Spleen (tissue), 11 donors: ENCODE results near the gene CFAP69. TPM values are rescaled to one million over a fixed set of nuclear protein-coding genes. Genes with fewer than 3 reads are reported as not detected.

Source experiments
- DNase-seq: peaks from one replicate; pipeline ENCODE4 v3.0.0-alpha.2; 2020
- H3K27ac ChIP-seq, 8 donors: fragments of 200-600 bp; sonication (generic) in 7 of 8; 1 replicate in 4 of 8; 2 replicates in 4 of 8; pipeline versions ENCODE4 v1.5.0 to v1.8.0; 2016 to 2021; ENCODE audit warnings: inconsistent platforms in 4 of 8, mild to moderate bottlenecking in 4 of 8, moderate library complexity in 1 of 8
- H3K27me3 ChIP-seq, 7 donors: fragments of 200-600 bp; sonication (generic) in 6 of 7; replicated peaks in 1 of 7; 1 replicate in 4 of 7; 2 replicates in 3 of 7; pipeline versions ENCODE4 v1.5.0 to v1.8.0; 2016 to 2021; ENCODE audit warnings: inconsistent platforms in 3 of 7, mild to moderate bottlenecking in 1 of 7
- H3K36me3 ChIP-seq, 6 donors: fragments of 200-600 bp; sonication (generic) in 5 of 6; 1 replicate in 4 of 6; 2 replicates in 2 of 6; pipeline versions ENCODE4 v1.5.0 to v1.8.0; 2016 to 2021; ENCODE audit warnings: inconsistent platforms in 2 of 6
- H3K4me1 ChIP-seq, 6 donors: fragments of 200-600 bp; sonication (generic) in 5 of 6; 1 replicate in 3 of 6; 2 replicates in 3 of 6; pipeline versions ENCODE4 v1.5.0 to v1.8.0; 2016 to 2021; ENCODE audit warnings: inconsistent platforms in 3 of 6
- H3K4me3 ChIP-seq, 8 donors: fragments of 200-600 bp; sonication (generic) in 7 of 8; 1 replicate in 4 of 8; 2 replicates in 4 of 8; pipeline versions ENCODE4 v1.5.0 to v1.8.0; 2016 to 2021; ENCODE audit warnings: inconsistent platforms in 4 of 8, mild to moderate bottlenecking in 4 of 8, moderate library complexity in 2 of 8
- H3K9me3 ChIP-seq, 8 donors: fragments of 200-600 bp; sonication (generic) in 7 of 8; 1 replicate in 4 of 8; 2 replicates in 4 of 8; pipeline versions ENCODE4 v1.5.0 to v1.8.0; 2016 to 2021; ENCODE audit warnings: inconsistent platforms in 4 of 8
- POLR2A ChIP-seq, 3 donors: fragments of 450-650 bp; IDR thresholded peaks; one replicate each; pipeline ENCODE4 v1.5.1; 2017; ENCODE audit warnings: antibody characterized with exemption in 3 of 3, mild to moderate bottlenecking in 1 of 3
- POLR2AphosphoS5 ChIP-seq, 3 donors: sonication (generic); formaldehyde crosslinking; IDR thresholded peaks; one replicate each; pipeline ENCODE4 v1.5.1; 2017; ENCODE audit warnings: antibody characterized with exemption in 3 of 3
- WGBS, 5 donors: extraction: QIAGEN DNeasy Blood & Tissue Kit in 3 of 5; methylation state at CpG; one replicate each; pipeline versions ENCODE4 v1.1.5 to v1.1.7; 2013 to 2018; 5-methylcytosine and 5-hydroxymethylcytosine counted together
- intact Hi-C: fragments of 100-400 bp; cut with DNase I; formaldehyde crosslinking; loops from one replicate; pipeline ENCODE4 v1.15.0; 2023; ENCODE audit warnings: low total_unique reads
- polyA plus RNA-seq, 3 donors: library from polyadenylated mRNA; stranded (reverse); fragments of 200-250 nt; gene quantifications; one replicate each; pipeline ENCODE4 v1.2.1, GENCODE V29; 2013
- total RNA-seq, 7 donors: library from RNA; depleted of rRNA in 3 of 7; stranded (reverse); fragments of >200 nt in 3 of 7; fragmentation: NEBNext Ultra II Directional in 4 of 7; extraction: Animal tissue kit (Norgen Biotek cat#: 25700) in 4 of 7; gene quantifications; one replicate each; pipeline versions ENCODE4 v1.1.0 to v1.2.1, GENCODE V29; 2016 to 2021
- TF ChIP-seq, protein P1 (sequence below), 11 experiments: fragments of 200-600 bp in 7 of 11; fragments of 450-650 bp in 4 of 11; sonication (generic) in 4 of 11; IDR thresholded peaks in 8 of 11; conservative IDR thresholded peaks in 3 of 11; 1 replicate in 7 of 11; 2 replicates in 4 of 11; pipeline versions ENCODE4 v1.4.0 to v1.8.0; 2016 to 2021; ENCODE audit warnings: antibody characterized with exemption in 11 of 11, inconsistent platforms in 4 of 11, mild to moderate bottlenecking in 1 of 11
- donor health status: healthy with polysubstance abuse.
- donor health status: DM: no; HTN: no; CAD: no; lungs with moderate emphysema.
- donor health status: DM: no; HTN: no; CAD: no.
- donor health status: Bipolar disorder and iron deficiency.
- donor health status: healthy.
- donor health status: DM: no; HTN: no; CAD: no.
- donor health status: DM: yes; HTN: yes; CAD: no.

CFAP69 gene
- total and polyA plus RNA-seq, 10 donors: 1.0 to 15.8 (median 7.4) TPM

DNA sequence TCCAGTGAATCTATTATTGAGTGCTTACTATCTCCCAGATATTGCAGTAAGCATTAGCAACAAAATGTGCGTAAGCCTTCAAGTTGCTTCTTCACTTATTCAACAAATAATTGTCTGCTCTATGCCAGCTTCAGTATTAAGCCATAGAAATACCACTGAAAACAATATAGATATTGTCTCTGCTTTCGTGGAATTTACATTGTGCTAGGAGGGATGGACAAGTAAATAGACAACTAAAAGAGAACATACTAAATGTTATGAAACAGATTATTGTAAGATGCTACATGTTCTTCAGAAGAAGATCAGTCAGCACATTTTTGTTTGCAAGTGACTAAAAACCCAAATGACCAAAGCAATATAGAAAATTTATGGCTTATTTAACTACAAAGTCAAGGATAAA, 27.3 kb downstream of the CFAP69 start:
- Histone ChIP-seq H3K9me3 (no peaks in the 10 kb centered on the region), H3K27ac (no peak overlapping the region)
- 83 to 97% (median 88%) methylated on average over 2 of the region's 2 CpGs for WGBS, 5 donors

DNA sequence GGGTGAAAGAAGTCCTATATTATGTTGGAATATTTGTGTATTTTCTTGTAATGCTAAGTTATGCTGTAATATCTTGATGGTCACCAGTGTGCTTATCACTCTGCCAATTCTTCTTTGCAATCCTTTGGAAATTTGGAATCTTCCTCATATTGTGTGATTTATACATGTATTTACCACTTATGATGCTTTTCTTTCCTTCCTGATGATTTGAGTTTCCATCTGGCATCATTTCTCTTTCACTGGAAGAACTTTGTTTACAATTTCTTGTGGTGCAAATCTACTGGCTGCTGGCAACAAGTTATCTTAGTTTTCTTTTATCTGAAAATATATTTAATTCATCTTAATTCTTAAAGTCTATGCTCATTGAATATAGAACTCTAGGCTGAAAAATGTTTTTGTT, 29.2 kb downstream of the CFAP69 start:
- no peak for DNase-seq
- H3K9me3 ChIP-seq: no peaks in the 10 kb centered on the region
- no peak overlapping the region for H3K4me3 ChIP-seq
- intact Hi-C loops: no loop called here
- H3K27me3 ChIP-seq: no peaks in the 10 kb centered on the region
- no peak overlapping the region for H3K27ac ChIP-seq
- H3K36me3 ChIP-seq: no peaks in the 10 kb centered on the region
- no peaks in the 10 kb centered on the region for H3K4me1 ChIP-seq
- TF ChIP-seq, protein P1, sequence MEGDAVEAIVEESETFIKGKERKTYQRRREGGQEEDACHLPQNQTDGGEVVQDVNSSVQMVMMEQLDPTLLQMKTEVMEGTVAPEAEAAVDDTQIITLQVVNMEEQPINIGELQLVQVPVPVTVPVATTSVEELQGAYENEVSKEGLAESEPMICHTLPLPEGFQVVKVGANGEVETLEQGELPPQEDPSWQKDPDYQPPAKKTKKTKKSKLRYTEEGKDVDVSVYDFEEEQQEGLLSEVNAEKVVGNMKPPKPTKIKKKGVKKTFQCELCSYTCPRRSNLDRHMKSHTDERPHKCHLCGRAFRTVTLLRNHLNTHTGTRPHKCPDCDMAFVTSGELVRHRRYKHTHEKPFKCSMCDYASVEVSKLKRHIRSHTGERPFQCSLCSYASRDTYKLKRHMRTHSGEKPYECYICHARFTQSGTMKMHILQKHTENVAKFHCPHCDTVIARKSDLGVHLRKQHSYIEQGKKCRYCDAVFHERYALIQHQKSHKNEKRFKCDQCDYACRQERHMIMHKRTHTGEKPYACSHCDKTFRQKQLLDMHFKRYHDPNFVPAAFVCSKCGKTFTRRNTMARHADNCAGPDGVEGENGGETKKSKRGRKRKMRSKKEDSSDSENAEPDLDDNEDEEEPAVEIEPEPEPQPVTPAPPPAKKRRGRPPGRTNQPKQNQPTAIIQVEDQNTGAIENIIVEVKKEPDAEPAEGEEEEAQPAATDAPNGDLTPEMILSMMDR (IDR thresholded peaks at IDR 0.05 in 8 of 11, conservative IDR thresholded peaks at IDR 0.05 in 3 of 11): no peak
- TF ChIP-seq POLR2A (IDR thresholded peaks at IDR 0.05) (no peak), POLR2AphosphoS5 (IDR thresholded peaks at IDR 0.05) (no peak)

More for the DNA sequence above, 27.3 kb downstream of the CFAP69 start:
- TF ChIP-seq POLR2AphosphoS5 (IDR thresholded peaks at IDR 0.05) (no peak), POLR2A (IDR thresholded peaks at IDR 0.05) (no peak)
- TF ChIP-seq, protein P1 (IDR thresholded peaks at IDR 0.05 in 8 of 11, conservative IDR thresholded peaks at IDR 0.05 in 3 of 11): no peak
- intact Hi-C loops: no loop called here
- Histone ChIP-seq H3K36me3 (no peaks in the 10 kb centered on the region), H3K27me3 (no peaks in the 10 kb centered on the region), H3K4me3 (no peak overlapping the region), H3K4me1 (no peaks in the 10 kb centered on the region)
- DNase-seq: no peak

DNA sequence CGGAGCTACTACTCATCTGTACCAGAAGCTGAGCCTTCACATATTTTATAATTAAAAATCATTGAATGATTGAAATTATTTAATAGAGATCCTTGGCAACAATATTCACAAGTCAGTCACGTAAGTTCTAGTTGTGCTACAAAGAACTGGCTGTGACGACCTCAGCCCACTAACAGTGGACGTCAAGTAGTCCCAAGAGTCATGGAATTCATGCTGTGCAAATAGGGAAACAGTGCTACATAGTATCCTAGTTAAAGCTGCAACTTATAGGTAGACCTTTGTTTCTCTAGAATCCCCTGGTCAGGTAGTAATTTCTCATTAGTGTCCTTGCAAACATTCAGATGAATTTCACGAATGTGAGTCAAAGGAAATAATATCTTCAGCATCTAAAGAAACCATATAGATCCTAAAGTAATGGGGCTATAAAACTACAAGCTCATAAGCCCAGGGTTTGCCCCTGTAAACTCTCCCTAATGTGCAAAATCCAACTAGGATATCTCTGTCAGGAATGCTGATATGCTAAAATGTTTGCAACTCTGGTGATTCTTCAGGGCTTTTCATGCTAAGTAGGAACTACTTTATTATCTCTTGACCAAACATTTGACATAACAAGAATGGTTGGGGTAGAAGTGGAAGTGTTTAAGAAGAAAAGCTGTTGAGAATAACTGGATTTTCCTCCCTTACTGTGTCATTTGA, 31.2 kb downstream of the CFAP69 start:
- no peaks in the 10 kb centered on the region for H3K27me3 ChIP-seq
- WGBS, 5 donors: 65 to 80% (median 68%) methylated on average over 5 of the region's 5 CpGs
- no peak overlapping the region for H3K27ac ChIP-seq
- no peak overlapping the region for H3K4me3 ChIP-seq
- DNase-seq: no peak
- intact Hi-C loops: no loop called here
- TF ChIP-seq, protein P1 (IDR thresholded peaks at IDR 0.05 in 8 of 11, conservative IDR thresholded peaks at IDR 0.05 in 3 of 11): no peak
- no peak for TF ChIP-seq POLR2A (IDR thresholded peaks at IDR 0.05)
- no peak for TF ChIP-seq POLR2AphosphoS5 (IDR thresholded peaks at IDR 0.05)
- H3K36me3 ChIP-seq: no peaks in the 10 kb centered on the region
- no peaks in the 10 kb centered on the region for H3K9me3 ChIP-seq
- H3K4me1 ChIP-seq: no peaks in the 10 kb centered on the region

DNA sequence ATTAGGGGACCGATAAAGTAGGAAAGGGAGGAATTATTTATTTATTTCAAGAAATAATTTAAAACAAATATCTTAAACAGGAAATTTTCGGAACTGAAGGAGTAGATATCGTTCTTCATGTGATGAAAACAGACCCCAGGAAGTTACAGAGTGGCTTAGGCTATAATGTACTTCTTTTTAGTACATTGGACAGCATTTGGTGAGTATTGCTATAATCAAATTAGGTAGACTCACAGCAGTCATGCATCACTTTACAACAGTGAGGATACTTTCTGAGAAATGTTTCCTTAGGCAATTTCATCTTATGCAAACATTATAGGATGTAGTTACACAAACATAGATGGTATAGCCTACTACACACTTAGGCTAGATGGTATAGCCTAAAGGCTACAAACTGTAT, 43.2 kb downstream of the CFAP69 start:
- Histone ChIP-seq H3K27ac (no peak overlapping the region), H3K9me3 (peaks cover 0 to 13% (median 3%) of the 10 kb centered on the region in 8 donors), H3K27me3 (no peaks in the 10 kb centered on the region), H3K4me3 (no peak overlapping the region), H3K36me3 (no peaks in the 10 kb centered on the region), H3K4me1 (no peaks in the 10 kb centered on the region)
- intact Hi-C loops: no loop called here
- WGBS, 5 donors: 68 to 92% (median 83%) methylated on average over 3 of the region's 3 CpGs
- DNase-seq: no peak
- TF ChIP-seq, protein P1 (IDR thresholded peaks at IDR 0.05 in 8 of 11, conservative IDR thresholded peaks at IDR 0.05 in 3 of 11): no peak
- TF ChIP-seq POLR2A (IDR thresholded peaks at IDR 0.05): no peak
